NCI-H1417 (cell line): ENCODE results near the gene MVP.
"Not testable (repeated sequence)": the region's sequence is repeated elsewhere in the genome, so short reads cannot be mapped to it uniquely, and the experiment has no call there.

Experiments
- DNase-seq, 3 experiments: peaks; one replicate each; lab custom pipeline; 2025; lab: John Stamatoyannopoulos, UW

MVP gene

GRCh38 chr16:29815032-29815721, 5.1 kb upstream of the MVP start:
- peak; percentile 6 to 91 (median 72) for DNase-seq

DNA sequence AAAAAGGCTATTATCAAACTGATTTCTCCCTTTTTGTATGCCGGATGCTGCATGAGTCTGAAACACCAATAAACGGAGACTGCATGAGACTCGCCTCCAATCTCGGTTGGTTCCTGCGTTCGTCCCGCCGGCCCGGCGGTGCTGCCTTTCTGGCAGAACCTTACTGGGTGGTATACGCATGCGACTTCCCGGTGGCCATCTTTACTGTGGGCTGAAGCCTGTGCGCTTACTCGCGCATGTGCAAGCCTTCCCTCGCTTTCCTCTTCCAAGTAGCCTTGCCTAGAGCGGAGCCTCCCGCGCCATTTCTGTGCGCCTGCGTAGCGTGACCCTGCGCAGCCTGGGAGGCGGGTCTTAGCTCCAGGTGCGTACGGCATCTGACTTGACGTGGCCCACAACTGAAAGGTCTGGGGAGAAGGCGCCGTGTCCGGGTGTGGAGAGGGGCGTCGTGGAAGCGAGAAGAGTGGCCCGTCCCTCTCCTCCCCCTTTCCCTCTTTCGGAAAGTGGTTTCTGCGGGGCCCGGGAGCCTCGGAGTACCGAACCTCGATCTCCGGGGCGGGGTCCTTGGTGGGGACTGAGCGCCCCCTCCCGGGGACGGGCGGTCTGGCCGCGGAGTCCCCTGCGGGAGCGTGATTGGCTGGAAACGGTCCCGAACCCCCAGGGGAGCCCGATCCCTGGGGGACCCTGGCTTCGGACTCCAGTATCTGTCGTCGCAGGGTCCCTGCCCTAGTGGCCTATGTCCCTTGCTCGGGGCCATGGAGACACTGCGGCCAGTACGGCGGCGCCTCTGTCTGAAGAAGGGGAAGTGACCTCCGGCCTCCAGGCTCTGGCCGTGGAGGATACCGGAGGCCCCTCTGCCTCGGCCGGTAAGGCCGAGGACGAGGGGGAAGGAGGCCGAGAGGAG, 4.2 kb upstream of the MVP start, which contains the start of gene PAGR1:
Gene PAGR1 (plus strand): TSS at position 360 of the 901 bp plus-strand sequence. CDS start 374 bp downstream, at position 734.
- peak; percentile 96 to 99 (median 97) for DNase-seq

GRCh38 chr16:29816694-29817441, 3.4 kb upstream of the MVP start:
- peak; percentile 34 to 84 (median 81) for DNase-seq

DNA sequence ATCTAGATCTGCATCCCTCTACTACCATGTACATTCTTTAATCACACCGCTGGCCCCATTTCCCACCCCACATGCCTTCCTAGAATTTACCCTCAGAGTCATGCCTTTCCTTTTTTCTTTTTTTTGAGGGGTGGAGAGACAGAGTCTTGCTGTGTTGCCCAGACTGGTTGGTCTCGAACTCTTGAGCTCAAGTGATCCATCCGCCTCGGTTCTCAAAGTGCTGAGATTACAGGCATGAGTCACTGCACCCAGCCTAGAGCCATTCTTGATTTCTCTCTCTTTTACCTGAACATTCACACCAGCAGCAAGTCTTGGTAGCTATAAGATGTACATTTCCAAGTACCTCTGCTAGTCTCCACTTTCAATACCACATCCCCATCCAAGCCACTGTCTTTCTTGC, 2.2 kb upstream of the MVP start:
- DNase-seq: no peak

- no peak for DNase-seq
Measured at GRCh38 chr16:29819506-29819905, 756 bp upstream of the MVP start.

- no peak for DNase-seq
Measured at GRCh38 chr16:29820730-29821642, 724 bp downstream of the MVP start.

DNA sequence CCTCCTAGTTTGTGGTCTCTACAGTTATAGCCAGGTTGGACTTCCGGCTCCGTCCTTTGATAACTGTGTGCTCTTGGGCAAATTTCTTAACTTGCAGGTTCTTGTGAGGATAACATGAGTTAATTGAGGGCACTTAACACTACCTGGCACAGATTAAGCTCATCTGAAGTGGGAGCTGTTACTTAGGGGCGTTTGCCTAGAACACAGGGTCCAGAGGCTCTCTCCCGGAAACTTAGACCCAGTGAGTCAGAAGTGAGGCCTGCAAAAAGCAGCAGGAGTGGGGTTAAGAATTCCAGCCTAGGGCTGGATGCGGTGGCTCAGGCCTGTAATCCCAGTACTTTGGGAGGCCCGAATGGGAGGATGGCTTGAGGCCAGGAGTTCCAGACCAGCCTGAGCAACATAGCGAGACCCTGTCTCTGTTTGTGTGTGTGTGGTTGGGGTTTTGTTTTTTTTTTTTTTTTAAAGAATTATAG, 1.4 kb downstream of the MVP start:
- no peak for DNase-seq

DNA sequence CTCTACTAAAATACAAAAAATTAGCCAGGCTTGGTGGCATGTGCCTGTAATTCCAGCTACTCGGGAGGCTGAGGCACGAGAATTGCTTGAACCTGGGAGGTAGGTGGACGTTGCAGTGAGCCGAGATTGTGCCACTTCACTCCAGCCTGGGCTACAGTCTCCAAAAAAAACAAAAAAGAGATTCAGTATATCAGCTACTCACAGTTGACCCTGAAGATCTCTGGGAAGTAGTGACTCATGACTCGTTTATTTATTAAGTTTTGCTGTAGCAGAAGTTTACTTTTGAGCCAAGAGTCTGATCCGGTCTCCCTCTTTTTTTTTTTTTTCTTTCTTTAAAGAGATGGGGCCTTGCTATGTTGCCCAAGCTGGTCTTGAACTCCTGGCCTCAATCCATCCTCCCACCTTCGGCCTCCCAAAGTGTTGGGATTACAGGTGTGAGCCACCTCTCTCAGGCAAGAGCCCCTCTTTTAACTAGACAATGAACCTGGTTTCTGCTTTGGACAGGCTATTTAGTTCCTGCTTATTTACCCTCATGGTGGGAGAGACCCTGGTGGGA, 4.4 kb downstream of the MVP start:
- DNase-seq: no peak

DNA sequence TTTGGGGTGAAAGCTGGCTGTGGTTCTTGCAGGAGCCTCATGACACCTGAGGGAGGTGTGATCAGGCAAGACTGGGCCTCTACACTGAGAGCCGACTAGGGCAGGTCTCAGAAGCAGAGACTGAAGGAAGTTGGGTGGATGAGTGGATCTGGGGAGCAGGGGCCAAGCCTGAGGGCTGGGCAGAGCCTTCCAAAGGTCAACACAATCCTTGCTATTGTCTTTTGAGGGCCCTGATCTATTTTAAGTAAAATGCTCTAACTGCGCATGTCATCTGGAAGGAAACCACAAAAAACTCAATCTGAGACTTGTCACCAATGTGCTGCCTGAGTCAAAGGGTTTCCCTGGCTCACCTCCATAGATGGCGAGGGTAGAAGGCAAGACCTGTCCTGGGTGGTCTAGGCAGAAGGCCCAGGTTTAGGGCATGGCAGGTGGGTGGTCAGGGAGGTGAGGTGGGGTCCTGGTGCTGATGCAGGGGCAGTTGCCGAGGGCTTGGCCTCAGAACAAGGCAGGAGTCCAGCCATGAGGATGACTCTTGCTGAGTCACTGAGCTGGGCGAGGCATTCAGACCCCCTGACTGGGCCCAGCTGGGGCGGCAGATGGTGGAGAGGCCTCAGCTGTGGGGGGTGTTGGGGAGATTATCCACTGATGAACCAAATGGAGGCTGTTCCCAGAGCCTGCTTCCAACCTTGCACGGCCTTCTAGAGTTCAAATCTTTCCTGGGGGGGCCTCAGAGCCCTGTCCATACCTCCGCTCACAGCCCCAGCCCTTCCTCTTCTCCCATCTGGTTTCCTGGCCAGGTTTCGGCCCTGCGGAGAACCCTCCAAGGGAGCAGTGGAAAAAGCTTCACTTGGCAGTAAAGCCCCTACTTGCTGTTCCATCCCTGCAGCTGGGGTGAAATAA, 5.1 kb downstream of the MVP start:
- no peak for DNase-seq

DNA sequence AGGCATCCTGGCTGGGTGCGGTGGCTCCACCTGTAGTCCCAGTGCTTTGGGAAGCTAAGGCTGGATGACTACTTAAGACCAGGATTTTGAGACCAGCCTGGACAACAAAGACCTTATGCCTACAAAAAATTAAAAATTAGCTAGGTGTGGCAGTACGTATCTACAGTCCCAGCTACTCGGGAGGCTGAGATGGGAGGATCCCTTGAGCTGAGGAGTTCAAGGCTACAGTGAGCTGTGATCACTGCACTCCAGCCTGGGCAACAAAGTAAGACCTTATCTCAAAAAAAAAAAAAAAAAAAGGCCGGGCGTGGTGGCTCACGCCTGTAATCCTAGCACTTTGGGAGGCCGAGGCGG, 6.1 kb downstream of the MVP start:
- no peak for DNase-seq

- DNase-seq: no peak
Measured at GRCh38 chr16:29830774-29831173, 10.5 kb downstream of the MVP start.

- no peak for DNase-seq
Measured at GRCh38 chr16:29831490-29831889, 11.2 kb downstream of the MVP start.

DNA sequence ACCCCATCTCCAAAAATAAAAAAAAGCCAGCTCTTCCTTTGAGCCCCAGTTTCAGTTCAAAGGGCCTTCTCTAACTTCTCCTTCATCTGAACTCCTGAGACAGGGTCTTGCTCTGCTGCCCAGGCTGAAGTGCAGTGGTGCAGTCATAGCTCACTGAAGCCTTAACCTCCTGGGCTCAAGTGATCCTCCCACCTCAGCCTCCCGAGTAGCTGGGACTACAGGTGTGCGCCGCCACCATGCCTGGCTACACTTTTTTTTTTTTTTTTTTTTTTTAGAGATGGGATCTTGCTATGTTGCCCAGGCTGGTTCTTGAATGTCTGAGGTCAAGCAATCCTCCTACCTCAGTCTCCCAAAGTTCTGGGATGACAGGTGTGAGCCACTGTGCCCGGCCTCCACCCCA, 13.0 kb downstream of the MVP start:
- DNase-seq: not testable (repeated sequence)

- no peak for DNase-seq
Measured at GRCh38 chr16:29834079-29834478, 13.8 kb downstream of the MVP start.

DNA sequence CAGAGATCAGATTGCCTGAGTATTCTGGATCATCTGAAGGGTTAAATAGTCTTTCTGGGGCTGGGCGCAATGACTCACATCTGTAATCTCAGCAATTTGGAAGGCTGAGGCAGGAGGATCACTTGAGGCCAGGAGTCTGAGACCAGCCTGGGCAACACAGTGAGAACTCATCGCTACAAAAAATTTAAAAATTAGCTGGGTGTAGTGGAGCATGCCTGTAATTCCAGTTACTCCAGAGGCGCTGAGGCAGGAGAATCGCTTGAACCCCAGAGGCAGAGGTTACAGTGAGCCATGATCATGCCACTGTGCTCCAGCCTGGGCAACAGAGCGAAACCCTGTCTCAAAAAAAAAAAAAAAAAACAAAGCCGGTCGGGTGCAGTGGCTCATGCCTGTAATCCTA, 15.7 kb downstream of the MVP start:
- no peak for DNase-seq

DNA sequence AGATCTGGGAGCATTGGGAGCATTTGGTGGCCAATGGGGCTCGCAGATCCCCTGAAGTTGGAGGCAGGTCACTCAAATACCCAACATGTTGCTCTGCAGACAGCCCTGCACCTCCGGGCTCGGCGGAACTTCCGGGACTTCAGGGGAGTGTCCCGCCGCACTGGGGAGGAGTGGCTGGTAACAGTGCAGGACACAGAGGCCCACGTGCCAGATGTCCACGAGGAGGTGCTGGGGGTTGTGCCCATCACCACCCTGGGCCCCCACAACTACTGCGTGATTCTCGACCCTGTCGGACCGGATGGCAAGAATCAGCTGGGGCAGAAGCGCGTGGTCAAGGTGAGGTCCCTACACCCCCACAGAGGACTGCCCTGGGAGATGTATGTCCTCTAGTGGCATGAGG, 16.4 kb downstream of the MVP start:
- no peak for DNase-seq

GRCh38 chr16:29837841-29838240, 17.6 kb downstream of the MVP start:
- DNase-seq: no peak

- DNase-seq: no peak
Measured at GRCh38 chr16:29839822-29840221, 19.6 kb downstream of the MVP start.

GRCh38 chr16:29840240-29840639, 20.0 kb downstream of the MVP start:
- DNase-seq: no peak

- DNase-seq: no peak
Measured at GRCh38 chr16:29841631-29842030, 21.4 kb downstream of the MVP start.
